Adipocyte (in vitro differentiated cells): ENCODE results near the gene ETNK2.

Experiments
- DNase-seq: peaks from one replicate; pipeline ENCODE4 v3.0.0-alpha.2; 2015; ENCODE audit warnings: low read depth
- H3K27me3 ChIP-seq: replicated peaks from 2 replicates; pipeline ENCODE4 v1.7.0; 2013; ENCODE audit warnings: mild to moderate bottlenecking, low read length, moderate library complexity; ENCODE audit not compliant: control insufficient read depth, insufficient read depth
- H3K36me3 ChIP-seq: 2 replicates; pipeline ENCODE4 v1.7.0; 2013; ENCODE audit warnings: low read length, mild to moderate bottlenecking, moderate library complexity; ENCODE audit not compliant: control insufficient read depth, insufficient read depth, severe bottlenecking
- H3K4me1 ChIP-seq: 2 replicates; pipeline ENCODE4 v1.7.0; 2013; ENCODE audit warnings: mild to moderate bottlenecking, low read length, moderate library complexity; ENCODE audit not compliant: control insufficient read depth, insufficient read depth
- H3K4me3 ChIP-seq: 2 replicates; pipeline ENCODE4 v1.7.0; 2013; ENCODE audit warnings: mild to moderate bottlenecking, low read length, moderate library complexity
- H3K9ac ChIP-seq: 2 replicates; pipeline ENCODE4 v1.7.0; 2013; ENCODE audit warnings: mild to moderate bottlenecking, low read length, moderate library complexity
- H3K9me3 ChIP-seq: 2 replicates; pipeline ENCODE4 v1.7.0; 2013; ENCODE audit warnings: mild to moderate bottlenecking, low read length, moderate library complexity; ENCODE audit not compliant: control insufficient read depth

ETNK2 gene

DNA sequence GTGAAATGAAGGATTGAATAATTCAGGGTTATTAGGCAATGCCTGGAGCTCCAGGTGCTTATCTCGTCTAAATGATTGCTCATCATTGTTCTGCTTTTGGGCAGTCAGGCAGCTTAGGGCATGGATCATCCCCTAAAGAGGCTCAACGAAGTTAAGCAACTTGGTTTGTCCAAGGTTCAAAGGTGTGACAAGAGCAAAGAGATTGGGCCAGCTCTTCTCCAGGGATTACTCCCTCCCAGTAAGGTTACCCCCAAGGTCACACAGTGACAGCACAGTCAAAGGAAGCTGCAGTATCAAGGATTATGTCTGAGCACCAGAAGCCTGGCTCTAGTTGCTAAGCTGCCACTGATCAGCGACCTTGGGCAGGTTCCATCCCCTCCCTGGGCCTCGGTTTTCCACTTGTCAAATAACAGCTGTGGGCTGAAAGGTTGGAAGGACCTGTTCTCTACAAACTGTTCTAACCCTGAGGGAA, 6.8 kb downstream of the ETNK2 start:
- peaks cover 16% of the 10 kb centered on the region for H3K27me3 ChIP-seq
- DNase-seq = no peak
- peaks cover 1% of the 10 kb centered on the region for H3K4me1 ChIP-seq
- no peak overlapping the region for H3K4me3 ChIP-seq
- H3K36me3 ChIP-seq = no peaks in the 10 kb centered on the region
- no peak overlapping the region for H3K9ac ChIP-seq
- H3K9me3 ChIP-seq = no peaks in the 10 kb centered on the region

DNA sequence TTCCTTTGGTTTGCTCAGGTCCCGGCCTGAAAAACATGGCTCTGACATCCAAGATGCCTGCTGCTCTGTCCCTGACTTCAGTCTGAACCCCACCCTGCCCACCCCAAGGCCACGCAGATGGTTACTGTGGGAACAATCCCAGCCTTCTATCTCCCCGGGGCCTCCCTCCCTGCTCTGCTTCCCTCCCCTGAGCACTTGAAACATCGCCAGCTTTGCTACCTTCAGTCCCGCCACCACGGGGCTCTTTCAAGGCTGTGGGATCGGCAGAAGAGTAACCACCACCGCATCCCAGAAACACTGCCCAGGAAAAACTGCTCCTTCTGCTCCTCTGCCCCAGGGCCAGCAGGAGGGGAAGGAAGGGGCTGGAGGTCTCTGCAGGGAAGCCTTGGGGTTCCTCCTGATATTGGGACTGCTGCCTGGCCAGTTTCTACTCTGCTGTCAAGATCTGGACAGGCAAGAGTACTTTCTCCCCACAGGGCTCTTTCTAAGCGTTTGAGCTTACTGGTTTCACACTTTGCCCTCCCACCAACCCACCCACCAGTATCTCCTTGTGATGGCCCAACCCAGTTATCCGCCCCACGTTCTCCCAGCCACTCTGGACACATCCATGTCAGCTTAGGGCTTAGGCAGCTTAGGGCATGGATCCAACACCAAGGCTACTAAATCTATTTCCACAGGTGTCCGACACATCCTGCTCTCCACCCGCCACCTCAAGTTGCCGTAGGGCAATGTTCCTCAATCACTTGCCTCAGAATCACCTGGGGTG, 8.4 kb downstream of the ETNK2 start:
- Histone ChIP-seq H3K4me3 (no peak overlapping the region), H3K9ac (no peak overlapping the region), H3K36me3 (peaks cover 2% of the 10 kb centered on the region), H3K4me1 (no peaks in the 10 kb centered on the region), H3K27me3 (peaks cover 23% of the 10 kb centered on the region), H3K9me3 (no peaks in the 10 kb centered on the region)
- DNase-seq = no peak

DNA sequence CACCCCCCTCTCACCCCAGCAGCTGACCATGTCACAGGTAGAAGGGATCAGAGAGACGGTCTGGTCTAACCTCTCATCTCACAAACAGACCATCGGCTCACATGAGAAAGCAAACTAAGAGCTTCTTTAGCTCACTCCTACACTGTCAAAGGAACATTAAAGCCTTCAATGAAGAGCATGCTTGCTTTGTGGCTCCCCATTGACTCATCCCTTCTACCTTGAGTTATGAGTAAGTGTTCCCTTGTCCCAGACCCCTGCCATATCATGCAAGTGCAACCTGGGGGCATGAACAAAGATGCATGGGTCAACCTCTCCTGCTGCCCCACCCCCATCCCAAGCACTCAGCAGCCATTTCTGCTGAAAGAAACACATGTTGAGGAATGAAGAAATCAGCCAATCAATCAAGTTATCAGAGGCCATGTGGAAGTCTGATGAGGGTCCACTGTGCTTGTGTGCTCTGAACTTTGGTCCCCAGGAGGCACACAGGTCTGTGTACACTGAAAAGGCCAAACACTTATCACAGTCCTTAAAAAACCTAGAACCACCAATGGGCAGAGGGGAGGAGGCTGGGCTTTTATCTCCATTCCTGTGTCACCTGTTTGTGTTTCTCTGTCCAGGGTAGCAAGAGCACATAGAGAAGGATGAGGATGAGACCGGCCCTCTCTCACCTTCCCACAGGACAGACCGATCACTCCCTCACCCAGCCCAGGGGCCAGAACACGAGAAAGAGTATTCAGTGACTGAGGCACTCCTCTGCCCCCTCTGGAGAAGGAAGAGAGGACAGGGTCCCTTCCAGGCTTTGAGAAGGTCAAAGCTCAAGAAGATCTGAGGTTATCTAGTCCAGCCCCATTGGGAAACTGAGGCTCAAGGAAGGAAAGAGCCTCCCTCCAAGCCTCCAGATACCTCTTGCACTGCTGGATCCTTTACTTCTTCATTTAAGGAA, 9.5 kb downstream of the ETNK2 start:
- Histone ChIP-seq H3K36me3 (peaks cover 3% of the 10 kb centered on the region), H3K4me3 (no peak overlapping the region), H3K9ac (no peak overlapping the region), H3K4me1 (no peaks in the 10 kb centered on the region), H3K9me3 (no peaks in the 10 kb centered on the region), H3K27me3 (peaks cover 23% of the 10 kb centered on the region)
- DNase-seq = no peak

DNA sequence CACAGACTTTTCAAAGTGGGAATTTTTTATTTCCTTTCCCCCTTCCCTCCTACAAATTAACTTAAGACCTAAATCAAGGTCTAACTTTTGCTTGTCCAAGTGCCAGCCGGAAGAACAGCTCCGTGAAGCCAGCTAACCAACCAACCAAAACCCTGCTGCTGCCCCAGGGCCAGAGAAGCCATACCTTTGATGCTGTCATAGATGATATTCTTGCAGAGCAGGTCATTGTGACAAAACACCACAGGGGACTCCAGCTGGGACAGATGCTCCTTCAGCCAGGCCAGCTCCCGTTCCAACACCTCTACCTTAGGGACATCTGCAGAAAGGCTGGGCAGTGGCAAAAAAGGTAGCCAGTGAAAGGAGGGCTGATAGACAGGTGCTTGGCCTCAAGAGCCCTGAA, 10.7 kb downstream of the ETNK2 start:
- H3K36me3 ChIP-seq = peaks cover 3% of the 10 kb centered on the region
- H3K27me3 ChIP-seq = peaks cover 23% of the 10 kb centered on the region
- H3K4me3 ChIP-seq = no peak overlapping the region
- DNase-seq = no peak
- H3K9ac ChIP-seq = no peak overlapping the region
- H3K9me3 ChIP-seq = no peaks in the 10 kb centered on the region
- no peaks in the 10 kb centered on the region for H3K4me1 ChIP-seq

GRCh38 chr1:204139952-204140351, 11.9 kb downstream of the ETNK2 start:
- no peaks in the 10 kb centered on the region for H3K9me3 ChIP-seq
- no peak overlapping the region for H3K9ac ChIP-seq
- no peak overlapping the region for H3K4me3 ChIP-seq
- H3K36me3 ChIP-seq = peaks cover 3% of the 10 kb centered on the region
- peaks cover 23% of the 10 kb centered on the region for H3K27me3 ChIP-seq
- no peaks in the 10 kb centered on the region for H3K4me1 ChIP-seq
- no peak for DNase-seq

- no peak overlapping the region for H3K4me3 ChIP-seq
- no peaks in the 10 kb centered on the region for H3K9me3 ChIP-seq
- no peak overlapping the region for H3K9ac ChIP-seq
- peaks cover 23% of the 10 kb centered on the region for H3K27me3 ChIP-seq
- no peaks in the 10 kb centered on the region for H3K4me1 ChIP-seq
- no peak for DNase-seq
- peaks cover 3% of the 10 kb centered on the region for H3K36me3 ChIP-seq
These were observed 12.8 kb downstream of the ETNK2 start for GRCh38 chr1:204139088-204139487.

DNA sequence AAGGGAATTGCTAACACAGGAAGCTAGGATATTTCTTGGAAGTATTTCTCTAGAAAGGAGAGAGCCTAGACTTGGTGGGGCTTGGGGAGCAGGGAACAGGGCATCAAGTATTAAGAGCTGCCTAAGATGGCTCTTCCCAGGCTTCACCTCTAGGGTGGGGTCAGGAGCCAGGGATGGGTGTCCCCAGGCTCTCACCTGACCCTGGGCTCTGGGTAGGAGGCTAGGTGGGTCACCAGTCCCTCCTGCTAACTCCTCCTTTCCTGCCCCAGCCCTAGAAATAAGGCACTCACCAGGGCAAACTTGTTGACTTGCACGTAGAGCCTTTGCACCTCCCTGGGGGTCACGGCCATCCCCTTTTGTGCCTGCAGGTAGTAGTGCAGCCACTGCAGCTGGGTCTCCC, 15.0 kb downstream of the ETNK2 start:
- H3K9ac ChIP-seq = no peak overlapping the region
- peaks cover 3% of the 10 kb centered on the region for H3K36me3 ChIP-seq
- no peak for DNase-seq
- H3K4me3 ChIP-seq = no peak overlapping the region
- no peaks in the 10 kb centered on the region for H3K9me3 ChIP-seq
- H3K4me1 ChIP-seq = peaks cover under 1% of the 10 kb centered on the region
- peaks cover 17% of the 10 kb centered on the region for H3K27me3 ChIP-seq

DNA sequence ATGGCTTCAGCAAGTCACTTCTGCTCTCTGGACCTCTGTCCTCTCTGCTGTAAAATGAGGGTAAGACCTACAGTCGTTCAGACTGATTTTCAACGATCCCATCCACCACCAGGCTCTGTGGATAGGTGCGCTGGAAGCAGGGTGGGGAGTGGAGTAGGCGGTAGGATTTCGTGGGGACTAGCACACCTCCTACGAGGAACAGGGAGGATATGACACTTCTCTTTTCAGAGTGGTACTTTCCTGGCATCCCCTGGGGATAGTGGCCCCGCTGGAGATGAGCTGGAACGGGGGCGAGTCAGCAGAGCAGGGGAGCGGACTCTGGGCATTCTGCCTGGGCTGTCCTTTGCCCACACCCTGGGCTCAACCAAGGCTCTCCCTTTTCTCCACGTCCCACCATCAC, 17.7 kb downstream of the ETNK2 start:
- Histone ChIP-seq H3K4me1 (peaks cover 22% of the 10 kb centered on the region), H3K27me3 (no peaks in the 10 kb centered on the region), H3K36me3 (peaks cover 3% of the 10 kb centered on the region), H3K4me3 (no peak overlapping the region), H3K9me3 (no peaks in the 10 kb centered on the region), H3K9ac (no peak overlapping the region)
- DNase-seq = no peak

GRCh38 chr1:204132718-204133117, 19.1 kb downstream of the ETNK2 start:
- Histone ChIP-seq H3K9ac (no peak overlapping the region), H3K4me1 (peaks cover 26% of the 10 kb centered on the region), H3K36me3 (no peaks in the 10 kb centered on the region), H3K9me3 (no peaks in the 10 kb centered on the region), H3K4me3 (no peak overlapping the region), H3K27me3 (no peaks in the 10 kb centered on the region)
- no peak for DNase-seq

- H3K36me3 ChIP-seq = no peaks in the 10 kb centered on the region
- H3K4me1 ChIP-seq = peaks cover 32% of the 10 kb centered on the region
- no peak overlapping the region for H3K9ac ChIP-seq
- no peak overlapping the region for H3K4me3 ChIP-seq
- no peaks in the 10 kb centered on the region for H3K27me3 ChIP-seq
- H3K9me3 ChIP-seq = no peaks in the 10 kb centered on the region
- no peak for DNase-seq
These were observed 19.9 kb downstream of the ETNK2 start for GRCh38 chr1:204131978-204132377.
